OCI-LY7 (cell line): ENCODE measurements around the gene SMIM35. TPM values are rescaled to one million over a fixed set of nuclear protein-coding genes. Genes with fewer than 3 reads are reported as not detected.

ENCODE experiments used
- BruUV-seq: library from RNA; stranded (reverse); fragments of 400-500 nt; replicated peaks from 2 replicates; lab custom pipeline; 2021; lab: Mats Ljungman, UMichigan
- CTCF ChIA-PET: fragments of 300-600 bp; sonication (Branson Sonifier 250); formaldehyde crosslinking; loops from one replicate; lab custom pipeline; 2022; ENCODE audit warnings: antibody characterized with exemption; ENCODE audit not compliant: unreplicated experiment; lab: Charles Lee
- POLR2A ChIA-PET: fragments of 300-600 bp; sonication (Branson Sonifier 250); formaldehyde crosslinking; loops from one replicate; lab custom pipeline; 2022; ENCODE audit warnings: antibody characterized with exemption; lab: Charles Lee
- DNase-seq: peaks from one replicate; pipeline ENCODE4 v3.0.0-alpha.2; 2015; ENCODE audit warnings: low spot score
- H2AFZ ChIP-seq: fragments of 200-600 bp; sonication (generic), shearing (Covaris generic); 2 replicates; pipeline ENCODE4 v1.6.1; 2014; ENCODE audit warnings: mild to moderate bottlenecking, antibody characterized with exemption, low read length, moderate library complexity
- H3K27ac ChIP-seq: fragments of 200-600 bp; sonication (generic); 2 replicates; pipeline ENCODE4 v1.5.1; 2014; ENCODE audit warnings: mixed run types, low read depth, mild to moderate bottlenecking, moderate library complexity, low read length, inconsistent platforms; ENCODE audit not compliant: poor library complexity, severe bottlenecking
- H3K36me3 ChIP-seq: fragments of 200-600 bp; sonication (generic); 2 replicates; pipeline ENCODE4 v1.6.1; 2014; ENCODE audit warnings: mild to moderate bottlenecking, antibody characterized with exemption, low read length, moderate library complexity, mixed read lengths; ENCODE audit not compliant: insufficient read depth
- H3K4me1 ChIP-seq: fragments of 200-600 bp; sonication (generic); 2 replicates; pipeline ENCODE4 v1.5.1; 2014; ENCODE audit warnings: mild to moderate bottlenecking, low read length; ENCODE audit not compliant: insufficient read depth, poor library complexity, severe bottlenecking
- H3K4me2 ChIP-seq: fragments of 200-600 bp; sonication (generic); 2 replicates; pipeline ENCODE4 v1.6.1; 2014; ENCODE audit warnings: mild to moderate bottlenecking, low read length
- H3K4me3 ChIP-seq: fragments of 200-600 bp; sonication (generic); 2 replicates; pipeline ENCODE4 v1.5.1; 2014; ENCODE audit warnings: mild to moderate bottlenecking, low read depth, low read length; ENCODE audit not compliant: poor library complexity, severe bottlenecking
- H3K79me2 ChIP-seq: fragments of 200-600 bp; sonication (generic); 2 replicates; pipeline ENCODE4 v1.6.1; 2016; ENCODE audit warnings: low read depth, mild to moderate bottlenecking, low read length, moderate library complexity, mixed read lengths; ENCODE audit not compliant: insufficient read depth
- H3K9me2 ChIP-seq: fragments of 200-600 bp; sonication (generic); 2 replicates; pipeline ENCODE4 v1.6.1; 2016; ENCODE audit warnings: mild to moderate bottlenecking, low read length, mixed read lengths; ENCODE audit not compliant: insufficient read depth
- H3K9me3 ChIP-seq: fragments of 200-600 bp; sonication (generic); 2 replicates; pipeline ENCODE4 v1.6.1; 2014; ENCODE audit warnings: mild to moderate bottlenecking, mixed run types, low read length, mixed read lengths
- H4K20me1 ChIP-seq: fragments of 200-600 bp; sonication (generic); 2 replicates; pipeline ENCODE4 v1.6.1; 2014; ENCODE audit warnings: mild to moderate bottlenecking, antibody characterized with exemption, low read length, moderate library complexity, mixed read lengths; ENCODE audit not compliant: insufficient read depth
- EZH2phosphoT487 ChIP-seq: fragments of 200-600 bp; sonication (generic); IDR thresholded peaks from 2 replicates; pipeline ENCODE4 v1.6.1; 2018; ENCODE audit warnings: low read depth, borderline replicate concordance, mild to moderate bottlenecking, mixed run types, antibody characterized with exemption, low read length, moderate library complexity, mixed read lengths
- intact Hi-C: fragments of 100-400 bp; cut with micrococcal nuclease; formaldehyde crosslinking; loops from one replicate; pipeline ENCODE4 v1.10.0; 2022; ENCODE audit not compliant: unreplicated experiment
- total RNA-seq, 2 experiments: library from RNA; depleted of rRNA in 1 of 2; stranded (reverse); fragments of >200 nt in 1 of 2; shearing (Covaris generic) in 1 of 2; gene quantifications; 2 replicates each; pipeline ENCODE4 v1.2.3, GENCODE V29; 2014 to 2022
- TF ChIP-seq, protein P1 (sequence below): fragments of 200-600 bp; sonication (generic); conservative IDR thresholded peaks from 2 replicates; pipeline ENCODE4 v1.5.1; 2014; ENCODE audit warnings: mild to moderate bottlenecking, antibody characterized with exemption, low read length, moderate library complexity, mixed read lengths

SMIM35 gene
- total RNA-seq, 2 experiments from 2014 or later: 0.06 to 0.67 TPM

DNA sequence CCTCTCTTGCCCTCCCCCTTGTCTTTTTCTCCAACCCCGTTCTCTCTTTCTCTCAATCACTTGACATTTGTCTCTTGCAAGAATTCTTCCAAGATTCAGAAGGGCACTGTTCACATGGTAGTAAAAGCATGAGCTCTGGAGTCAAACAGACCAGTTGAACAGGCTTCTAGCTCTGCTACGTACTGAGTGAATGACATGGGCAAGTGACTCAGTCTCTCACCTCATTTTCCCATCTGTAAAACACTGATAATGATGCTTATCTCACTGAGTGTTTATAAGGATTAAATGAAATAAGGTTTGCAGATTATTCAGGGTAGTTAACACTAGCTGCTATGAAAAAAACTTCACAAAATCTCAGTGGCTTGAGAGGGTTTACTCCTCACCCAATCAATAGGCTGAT, 106.5 kb downstream of the SMIM35 start:
- no TSS peak for BruUV-seq
- Histone ChIP-seq H3K9me3 (no peaks in the 10 kb centered on the region), H3K27ac (no peak overlapping the region), H4K20me1 (no peaks in the 10 kb centered on the region), H3K4me1 (peaks cover 14% of the 10 kb centered on the region), H3K4me2 (no peak overlapping the region), H3K4me3 (no peak overlapping the region), H3K9me2 (no peaks in the 10 kb centered on the region), H3K79me2 (no peaks in the 10 kb centered on the region), H2AFZ (peak overlapping the region; percentile 11; the same call in 1 of the 2 replicates), H3K36me3 (peaks cover 3% of the 10 kb centered on the region; the same call in 1 of the 2 replicates)
- ChIA-PET POLR2A (interaction anchor here (0.5 to 1.3 kb wide), 3 partner anchors 27 to 430 kb away, joined by 3 to 6 read pairs (median 5); no protein-coding TSS in a partner anchor), CTCF (interaction anchor here (0.6 kb wide), 1 partner anchor 343 kb away, joined by 3 read pairs; no protein-coding TSS in a partner anchor)
- no peak for DNase-seq
- TF ChIP-seq EZH2phosphoT487: no peak
- TF ChIP-seq, protein P1, sequence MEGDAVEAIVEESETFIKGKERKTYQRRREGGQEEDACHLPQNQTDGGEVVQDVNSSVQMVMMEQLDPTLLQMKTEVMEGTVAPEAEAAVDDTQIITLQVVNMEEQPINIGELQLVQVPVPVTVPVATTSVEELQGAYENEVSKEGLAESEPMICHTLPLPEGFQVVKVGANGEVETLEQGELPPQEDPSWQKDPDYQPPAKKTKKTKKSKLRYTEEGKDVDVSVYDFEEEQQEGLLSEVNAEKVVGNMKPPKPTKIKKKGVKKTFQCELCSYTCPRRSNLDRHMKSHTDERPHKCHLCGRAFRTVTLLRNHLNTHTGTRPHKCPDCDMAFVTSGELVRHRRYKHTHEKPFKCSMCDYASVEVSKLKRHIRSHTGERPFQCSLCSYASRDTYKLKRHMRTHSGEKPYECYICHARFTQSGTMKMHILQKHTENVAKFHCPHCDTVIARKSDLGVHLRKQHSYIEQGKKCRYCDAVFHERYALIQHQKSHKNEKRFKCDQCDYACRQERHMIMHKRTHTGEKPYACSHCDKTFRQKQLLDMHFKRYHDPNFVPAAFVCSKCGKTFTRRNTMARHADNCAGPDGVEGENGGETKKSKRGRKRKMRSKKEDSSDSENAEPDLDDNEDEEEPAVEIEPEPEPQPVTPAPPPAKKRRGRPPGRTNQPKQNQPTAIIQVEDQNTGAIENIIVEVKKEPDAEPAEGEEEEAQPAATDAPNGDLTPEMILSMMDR: no peak
- intact Hi-C loops: no loop called here

GRCh38 chr11:117979481-117980211, 107.1 kb downstream of the SMIM35 start:
- ChIA-PET CTCF (interaction anchor here (0.6 to 1.0 kb wide), 2 partner anchors 74 to 344 kb away, joined by 3 read pairs; no protein-coding TSS in a partner anchor), POLR2A (interaction anchor here (0.6 to 1.3 kb wide), 4 partner anchors 14 to 431 kb away, joined by 3 to 6 read pairs (median 3); no protein-coding TSS in a partner anchor)
- DNase-seq: peak; percentile 40
- H4K20me1 ChIP-seq: no peaks in the 10 kb centered on the region
- H3K9me3 ChIP-seq: no peaks in the 10 kb centered on the region
- H3K4me2 ChIP-seq: peak overlapping the region; percentile 8; the same call in 1 of the 2 replicates
- H3K9me2 ChIP-seq: no peaks in the 10 kb centered on the region
- no peak overlapping the region for H3K4me3 ChIP-seq
- TF ChIP-seq, protein P1: no peak
- TF ChIP-seq EZH2phosphoT487: no peak
- peaks cover 3% of the 10 kb centered on the region; the same call in 1 of the 2 replicates for H3K36me3 ChIP-seq
- H3K4me1 ChIP-seq: peaks cover 12% of the 10 kb centered on the region
- intact Hi-C loops: no loop called here
- H3K79me2 ChIP-seq: no peaks in the 10 kb centered on the region
- peak overlapping the region; percentile 11; the same call in 1 of the 2 replicates for H2AFZ ChIP-seq
- BruUV-seq: no TSS peak
- H3K27ac ChIP-seq: no peak overlapping the region
